Astrocyte of the cerebellum (primary cell): Measurements from ENCODE around the gene RASL11A.
A peak's percentile ranks its signal among the peaks of the same experiment; 100 is the strongest.
"Not testable (repeated sequence)": the region's sequence is repeated elsewhere in the genome, so short reads cannot be mapped to it uniquely, and the experiment has no call there.

Experiments
- DNase-seq: peaks from one replicate; pipeline ENCODE4 v3.0.0-alpha.2; 2011; ENCODE audit warnings: low read depth
- H3K4me3 ChIP-seq: 2 replicates; pipeline ENCODE4 v1.5.1; 2011; ENCODE audit warnings: mild to moderate bottlenecking, low read depth, low read length, moderate library complexity
- CTCF ChIP-seq: IDR thresholded peaks from 2 replicates; pipeline ENCODE4 v1.5.1; 2012; ENCODE audit warnings: low read length, low read depth, moderate library complexity, mild to moderate bottlenecking; ENCODE audit errors: missing control alignments
- in situ Hi-C: cut with HindIII; loops from 2 replicates; pipeline ENCODE4 v1.10.0; 2017; ENCODE audit warnings: low sequenced_read_pairs

RASL11A gene

DNA sequence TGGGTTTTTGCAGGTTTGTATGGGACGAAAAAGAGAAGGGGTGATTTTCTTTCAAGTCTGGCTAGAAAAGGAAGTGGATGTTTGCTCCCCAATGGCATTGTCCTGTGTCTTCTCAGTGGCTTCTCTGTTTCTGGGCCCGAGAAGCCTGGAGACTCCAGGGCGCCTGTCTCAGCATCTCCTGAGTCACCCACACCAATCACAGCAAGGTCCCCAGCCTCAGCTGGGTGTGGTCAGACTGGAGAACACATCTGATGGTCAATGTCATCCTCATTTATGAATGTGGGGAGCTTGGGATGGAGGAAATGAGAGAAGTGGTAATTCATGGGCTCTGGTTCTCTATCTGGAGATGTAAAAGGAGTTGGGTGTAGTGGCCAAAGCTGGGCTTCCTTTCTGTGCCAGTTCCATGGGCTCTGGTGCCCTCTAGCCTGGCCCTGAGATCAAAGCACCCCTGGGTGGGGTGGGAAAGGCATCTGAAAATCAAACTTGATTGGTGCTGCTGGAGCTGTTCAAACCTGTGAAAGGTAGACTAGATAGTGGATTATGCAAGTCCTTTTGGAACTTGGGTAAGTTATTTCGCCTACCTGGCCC lies 13.4 kb downstream of the RASL11A start:
- in situ Hi-C loops = no loop called here
- H3K4me3 ChIP-seq = no peak overlapping the region
- peak; percentile 27 for TF ChIP-seq CTCF
- no peak for DNase-seq

GRCh38 chr13:27288392-27288791 lies 17.8 kb downstream of the RASL11A start:
- no peak overlapping the region for H3K4me3 ChIP-seq
- in situ Hi-C loops = no loop called here
- DNase-seq = no peak
- TF ChIP-seq CTCF = no peak

GRCh38 chr13:27289011-27289665 lies 18.5 kb downstream of the RASL11A start:
- H3K4me3 ChIP-seq = no peak overlapping the region
- DNase-seq = no peak
- TF ChIP-seq CTCF = no peak
- in situ Hi-C loops = no loop called here

- no peak for TF ChIP-seq CTCF
- no peak for DNase-seq
- in situ Hi-C loops = no loop called here
- H3K4me3 ChIP-seq = no peak overlapping the region
Observed at GRCh38 chr13:27290715-27291114, 20.1 kb downstream of the RASL11A start.

DNA sequence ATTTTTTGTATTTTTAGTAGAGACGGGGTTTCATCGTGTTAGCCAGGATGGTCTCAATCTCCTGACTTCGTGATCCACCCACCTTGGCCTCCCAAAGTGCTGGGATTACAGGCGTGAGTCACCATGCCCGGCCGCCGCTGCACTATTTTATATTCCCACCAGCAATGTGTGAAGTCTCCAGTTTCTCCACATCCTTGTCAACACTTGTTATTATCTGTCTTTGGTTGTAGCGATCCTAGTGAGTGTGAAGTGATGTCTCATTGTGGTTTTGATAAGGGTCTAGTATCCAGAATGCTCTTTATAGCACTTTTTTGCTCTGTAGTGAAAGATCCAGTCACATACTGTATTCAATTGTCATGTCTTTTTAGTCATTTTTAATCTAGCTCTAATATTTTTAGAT lies 21.3 kb downstream of the RASL11A start:
- DNase-seq, in situ Hi-C loops: not testable (repeated sequence)

GRCh38 chr13:27293076-27293691 lies 22.6 kb downstream of the RASL11A start:
- in situ Hi-C loops = no loop called here

More for the DNA sequence above, 21.3 kb downstream of the RASL11A start:
- not testable (repeated sequence) for H3K4me3 ChIP-seq

More at GRCh38 chr13:27293076-27293691, 22.6 kb downstream of the RASL11A start:
- H3K4me3 ChIP-seq = no peak overlapping the region
- TF ChIP-seq CTCF = no peak
- DNase-seq = no peak
